ENCODE data around the gene GNG7.
"Not testable (repeated sequence)": the region's sequence is repeated elsewhere in the genome, so short reads cannot be mapped to it uniquely, and the experiment has no call there.

GNG7 gene

GRCh38 chr19:2711172-2711874 is 8.8 kb upstream of the GNG7 start:
- DNase-seq, result no peak

DNA sequence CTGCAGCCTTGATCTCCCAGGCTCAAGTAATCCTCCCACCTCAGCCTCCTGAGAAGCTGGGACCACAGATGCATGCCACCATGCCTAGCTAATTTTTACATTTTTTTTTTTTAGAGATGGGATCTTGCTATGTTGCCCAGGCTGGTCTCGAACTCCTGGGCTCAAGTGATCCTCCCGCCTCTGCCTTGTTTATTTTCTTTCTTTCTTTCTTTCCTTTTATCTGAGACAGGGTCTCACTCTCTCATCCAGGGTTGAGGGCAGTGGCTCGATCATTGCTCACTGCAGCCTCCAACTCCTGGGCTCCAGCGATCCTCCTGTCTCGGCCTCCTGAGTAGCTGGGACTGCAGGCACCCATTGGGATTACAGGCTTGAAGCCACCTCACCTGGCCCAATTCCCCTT is 3.8 kb upstream of the GNG7 start:
- no peak for DNase-seq

GRCh38 chr19:2703691-2704216 is 1.3 kb upstream of the GNG7 start:
- no peak for DNase-seq

- no peak for DNase-seq
Measured at GRCh38 chr19:2703077-2703437, 563 bp upstream of the GNG7 start.

DNA sequence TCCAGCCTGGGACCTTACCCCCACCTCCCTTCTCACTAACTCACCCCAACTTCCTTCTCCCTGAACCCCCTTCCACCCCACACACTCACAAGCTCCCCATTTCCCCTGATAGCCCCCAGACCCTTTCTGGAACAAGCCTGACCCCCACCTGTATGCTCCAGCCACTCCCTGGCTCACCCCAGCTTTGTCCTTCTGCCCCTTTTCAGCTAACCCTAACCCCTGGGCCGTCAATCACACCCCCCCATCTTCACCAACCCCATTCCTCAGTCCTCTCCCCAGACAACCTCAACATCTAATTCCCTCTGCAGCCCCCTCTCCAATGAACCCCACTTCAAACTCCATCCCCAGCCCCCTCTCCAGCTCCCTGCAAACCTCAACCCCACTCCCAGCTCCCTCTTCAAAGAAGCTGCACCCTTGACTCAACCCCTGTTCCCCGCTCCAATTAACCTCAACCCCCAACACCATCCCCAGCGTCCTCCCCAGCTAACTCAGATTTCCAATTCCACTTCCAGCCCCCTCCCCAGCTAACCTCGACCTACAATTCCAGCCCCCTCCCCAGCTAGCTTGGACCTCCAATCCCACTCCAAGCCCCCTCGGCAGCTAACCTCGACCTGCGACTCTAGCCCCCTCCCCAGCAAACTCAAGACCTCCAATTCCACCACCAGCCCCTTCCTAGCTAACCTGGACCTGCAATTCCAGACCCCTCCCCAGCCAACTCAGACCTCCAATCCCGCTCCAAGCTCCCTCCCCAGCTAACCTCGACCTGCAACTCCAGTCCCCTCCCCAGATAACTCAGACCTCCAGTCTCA is 929 bp downstream of the GNG7 start:
- no peak for DNase-seq

DNA sequence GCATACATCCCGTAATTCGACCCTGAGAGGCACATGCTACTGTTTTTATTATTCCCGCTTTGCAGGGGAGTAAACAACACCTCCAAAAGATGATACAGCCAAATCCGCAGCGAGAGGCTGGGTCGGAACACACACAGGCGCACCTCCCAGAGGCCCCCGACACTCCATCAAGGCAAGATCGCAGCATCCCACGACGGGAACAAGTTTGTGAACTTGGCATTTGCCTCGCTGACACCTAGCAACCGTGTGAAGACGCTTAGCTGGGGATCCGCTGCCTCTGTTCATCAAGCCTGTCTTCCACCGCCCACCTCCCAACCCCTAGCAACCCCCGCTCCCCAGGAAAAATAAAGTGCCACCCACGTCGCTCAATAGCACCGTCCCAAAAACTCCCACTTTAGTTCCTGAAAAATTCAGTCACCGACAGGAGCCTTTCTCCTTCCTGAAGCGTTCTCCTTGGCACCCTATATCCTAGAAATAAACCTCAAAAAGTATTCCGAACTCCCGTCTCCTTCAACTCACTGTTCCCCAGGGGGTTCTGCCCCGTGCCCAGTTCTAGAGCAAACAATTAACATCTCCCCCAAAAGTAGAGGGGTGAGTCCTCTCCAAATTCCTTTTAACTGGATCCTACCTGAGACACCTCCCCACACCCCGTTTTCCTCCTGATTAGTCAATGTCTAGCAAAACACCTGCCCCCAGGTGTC is 1.7 kb downstream of the GNG7 start:
- DNase-seq, result no peak

- no peak for DNase-seq
Measured at GRCh38 chr19:2699413-2700140, 2.9 kb downstream of the GNG7 start.

DNA sequence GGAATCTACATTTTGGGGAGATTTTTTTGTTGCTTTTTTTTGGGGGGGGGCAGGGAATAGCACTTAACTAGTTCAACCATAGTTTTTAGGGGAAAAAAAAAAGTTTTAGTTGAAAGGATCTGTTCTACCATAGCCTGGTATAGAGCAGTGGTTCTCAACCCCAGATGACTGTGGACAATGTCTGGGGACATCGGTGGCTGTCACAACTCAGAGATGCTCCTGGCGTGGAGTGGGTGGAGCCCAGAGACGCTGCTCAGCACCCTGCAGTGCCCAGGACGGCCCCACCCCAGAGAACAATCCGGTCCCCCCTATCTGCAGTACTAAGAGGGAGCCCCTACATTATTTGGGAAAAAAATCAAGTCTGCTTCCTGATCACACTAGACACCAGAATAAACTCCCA is 8.3 kb downstream of the GNG7 start:
- DNase-seq, result no peak

GRCh38 chr19:2693492-2694160 is 8.9 kb downstream of the GNG7 start:
- DNase-seq, result no peak

DNA sequence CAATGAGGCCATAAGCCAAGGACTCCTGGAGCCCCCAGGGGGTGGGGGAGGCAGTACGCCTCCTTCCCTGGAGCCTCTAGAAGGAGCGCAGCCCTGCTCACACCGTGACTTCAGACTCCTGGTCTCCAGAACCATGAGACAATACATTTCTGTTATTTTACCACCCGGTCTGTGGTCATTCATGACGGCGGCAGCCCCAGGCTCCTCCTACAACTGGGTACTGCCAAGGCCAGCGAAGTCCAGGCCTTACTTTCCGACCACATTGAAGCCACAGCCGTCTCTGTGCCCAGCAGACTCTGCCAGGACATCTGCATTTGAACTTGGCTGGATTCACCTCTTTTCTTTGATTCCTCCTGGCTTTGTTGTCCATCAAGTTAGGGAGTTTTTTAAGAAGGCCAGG is 10.5 kb downstream of the GNG7 start:
- no peak for DNase-seq

- DNase-seq, result no peak
Measured at GRCh38 chr19:2690856-2691255, 11.6 kb downstream of the GNG7 start.

DNA sequence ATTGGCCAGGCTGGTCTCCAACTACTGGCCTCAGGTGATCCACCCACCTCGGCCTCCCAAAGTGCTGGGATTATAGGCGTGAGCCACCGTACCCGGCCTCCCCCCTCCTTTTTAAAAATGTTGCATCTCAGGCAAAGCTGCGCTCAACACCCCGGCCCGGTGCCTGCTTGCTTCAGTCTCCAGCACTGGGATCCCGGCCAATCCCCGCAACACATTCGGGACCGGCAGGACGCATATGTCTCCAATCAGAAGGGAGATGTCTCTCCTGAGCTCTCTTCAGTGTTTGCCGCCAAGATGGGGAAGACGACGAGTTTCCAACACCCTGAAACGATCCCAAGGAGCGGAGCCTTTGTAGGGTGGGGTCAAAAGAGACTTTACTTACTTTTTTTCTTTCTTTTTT is 16.1 kb downstream of the GNG7 start:
- DNase-seq, result no peak

- no peak for DNase-seq
Measured at GRCh38 chr19:2685204-2685704, 17.2 kb downstream of the GNG7 start.

DNA sequence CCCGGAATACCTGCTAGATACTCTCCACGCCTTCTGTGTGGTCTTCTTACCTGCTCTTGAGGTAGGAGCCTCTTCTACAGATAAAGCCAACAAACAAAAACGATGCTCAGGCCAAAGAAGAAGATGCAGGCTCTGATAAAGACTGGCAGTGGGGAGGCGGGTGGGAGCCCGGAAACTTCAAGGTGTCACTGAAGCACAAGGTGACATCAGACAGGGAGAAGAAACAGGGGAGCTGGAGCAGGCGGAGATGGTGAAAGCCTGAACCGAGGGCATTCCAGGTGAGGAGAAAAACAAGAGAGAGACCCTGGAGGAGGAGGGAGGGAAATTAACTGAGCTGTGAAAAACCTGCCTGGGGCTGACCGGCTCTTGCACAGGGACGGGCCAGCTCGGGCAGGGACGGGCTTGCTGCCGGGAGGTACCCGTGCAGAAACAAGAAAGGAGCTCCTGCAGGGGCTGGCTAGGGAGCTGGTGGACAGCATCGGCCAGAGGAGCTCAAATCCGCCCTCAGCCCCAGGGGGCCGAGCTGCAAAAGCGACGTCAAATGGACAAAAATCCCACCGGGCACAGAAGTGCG is 19.0 kb downstream of the GNG7 start:
- no peak for DNase-seq

DNA sequence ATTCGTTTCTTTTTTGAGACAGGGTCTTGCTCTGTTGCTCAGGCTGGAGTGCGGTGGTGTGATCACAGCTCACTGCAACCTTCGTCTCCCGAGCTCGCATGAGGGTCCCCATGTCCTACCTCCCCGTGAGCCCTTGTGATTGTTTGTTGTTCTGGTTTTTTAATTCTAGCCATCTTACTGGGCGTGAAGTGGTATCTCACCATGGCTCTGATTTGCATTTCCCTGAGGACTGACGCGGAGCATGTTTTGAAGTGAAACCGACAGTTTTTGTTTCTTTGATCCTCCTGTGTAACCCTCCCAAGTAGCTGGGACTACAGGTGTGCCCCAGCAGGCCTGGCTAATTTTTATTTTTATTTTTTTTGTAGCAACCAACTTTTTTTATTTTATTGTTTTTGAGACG is 21.7 kb downstream of the GNG7 start:
- no peak for DNase-seq

- no peak for DNase-seq
Measured at GRCh38 chr19:2679439-2679838, 23.1 kb downstream of the GNG7 start.

- not testable (repeated sequence) for DNase-seq
Measured at GRCh38 chr19:2678948-2679347, 23.5 kb downstream of the GNG7 start.

GRCh38 chr19:2678044-2678671 is 24.3 kb downstream of the GNG7 start:
- DNase-seq, result no peak

DNA sequence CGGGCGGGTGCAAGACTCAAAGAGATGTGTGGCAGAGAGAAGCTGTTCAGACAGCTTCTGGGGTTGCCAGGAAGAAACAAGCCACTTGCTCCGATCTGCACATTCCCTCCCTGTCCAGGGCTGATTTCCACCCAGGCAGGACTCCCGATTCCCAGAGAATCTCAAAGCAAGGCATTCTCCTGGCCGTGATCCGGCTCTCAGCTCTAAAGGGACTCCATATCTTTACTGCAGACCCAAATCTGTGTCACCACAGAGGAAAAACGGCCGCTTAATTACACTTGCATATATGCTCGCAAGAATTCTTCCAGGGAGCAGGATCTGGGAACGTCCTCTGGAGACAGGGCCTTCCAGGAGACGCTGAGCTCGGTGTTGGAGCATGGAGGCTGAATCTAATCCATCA is 25.7 kb downstream of the GNG7 start:
- no peak for DNase-seq

GRCh38 chr19:2675892-2676291 is 26.6 kb downstream of the GNG7 start:
- DNase-seq, result no peak

- no peak for DNase-seq
Measured at GRCh38 chr19:2670217-2670616, 32.3 kb downstream of the GNG7 start.
